ENCODE results near the gene WDR86.

Gene WDR86

GRCh38 chr7:151379193-151379520 lies 30.7 kb downstream of the WDR86 start:
- Histone ChIP-seq H3K27ac (replicated peaks) (no peak overlapping the region), H3K4me3 (replicated peaks; ENCODE audit: insufficient read depth, low read length) (no peak overlapping the region), H3K27me3 (ENCODE audit: insufficient read depth, poor library complexity, severe bottlenecking) (peaks cover 24% of the 10 kb centered on the region)
- no peak for TF ChIP-seq POLR2AphosphoS5 (IDR thresholded peaks at IDR 0.05; ENCODE audit: low read depth)
- no peak for TF ChIP-seq SPI1 (IDR thresholded peaks at IDR 0.05; ENCODE audit: borderline replicate concordance, low read depth)
- TF ChIP-seq GABPA (IDR thresholded peaks at IDR 0.05; ENCODE audit: low read depth), result no peak
- no peak for TF ChIP-seq CTCF (IDR thresholded peaks at IDR 0.05; ENCODE audit: insufficient read depth, low read length)
- no peak for DNase-seq (ENCODE audit: low read depth in 1 of 2, low spot score in 1 of 2)

- H3K4me3 ChIP-seq (replicated peaks; ENCODE audit: insufficient read depth, low read length), result no peak overlapping the region
- peaks cover 19% of the 10 kb centered on the region for H3K27me3 ChIP-seq (ENCODE audit: insufficient read depth, poor library complexity, severe bottlenecking)
- no peak overlapping the region for H3K27ac ChIP-seq (replicated peaks)
- no peak for DNase-seq (ENCODE audit: low read depth in 1 of 2, low spot score in 1 of 2)
- TF ChIP-seq GABPA (IDR thresholded peaks at IDR 0.05; ENCODE audit: low read depth) (no peak), POLR2AphosphoS5 (IDR thresholded peaks at IDR 0.05; ENCODE audit: low read depth) (no peak), REST (IDR thresholded peaks at IDR 0.05; ENCODE audit: insufficient replicate concordance, low read depth) (no peak), SPI1 (IDR thresholded peaks at IDR 0.05; ENCODE audit: borderline replicate concordance, low read depth) (no peak), CTCF (IDR thresholded peaks at IDR 0.05; ENCODE audit: insufficient read depth, low read length) (no peak)
Measured at GRCh38 chr7:151378496-151379192, 31.2 kb downstream of the WDR86 start.

- no peak for DNase-seq (ENCODE audit: low read depth in 1 of 2, low spot score in 1 of 2)
- no peak overlapping the region for H3K27ac ChIP-seq (replicated peaks)
- H3K4me3 ChIP-seq (replicated peaks; ENCODE audit: insufficient read depth, low read length), result no peak overlapping the region
- H3K27me3 ChIP-seq (ENCODE audit: insufficient read depth, poor library complexity, severe bottlenecking), result peaks cover 15% of the 10 kb centered on the region
- TF ChIP-seq SPI1 (IDR thresholded peaks at IDR 0.05; ENCODE audit: borderline replicate concordance, low read depth) (no peak), GABPA (IDR thresholded peaks at IDR 0.05; ENCODE audit: low read depth) (no peak), POLR2AphosphoS5 (IDR thresholded peaks at IDR 0.05; ENCODE audit: low read depth) (no peak)
Measured at GRCh38 chr7:151378011-151378410, 31.8 kb downstream of the WDR86 start.

- DNase-seq (ENCODE audit: low read depth in 1 of 2, low spot score in 1 of 2), result no peak
- Histone ChIP-seq H3K27ac (replicated peaks) (no peak overlapping the region), H3K4me3 (replicated peaks; ENCODE audit: insufficient read depth, low read length) (no peak overlapping the region), H3K27me3 (ENCODE audit: insufficient read depth, poor library complexity, severe bottlenecking) (peaks cover 9% of the 10 kb centered on the region)
- no peak for TF ChIP-seq SPI1 (IDR thresholded peaks at IDR 0.05; ENCODE audit: borderline replicate concordance, low read depth)
Measured at GRCh38 chr7:151377406-151377805, 32.4 kb downstream of the WDR86 start.

GRCh38 chr7:151376218-151376902 lies 33.5 kb downstream of the WDR86 start:
- Histone ChIP-seq H3K27ac (replicated peaks) (no peak overlapping the region), H3K27me3 (ENCODE audit: insufficient read depth, poor library complexity, severe bottlenecking) (no peaks in the 10 kb centered on the region), H3K4me3 (replicated peaks; ENCODE audit: insufficient read depth, low read length) (no peak overlapping the region)
- no peak for DNase-seq (ENCODE audit: low read depth in 1 of 2, low spot score in 1 of 2)
- TF ChIP-seq POLR2AphosphoS5 (IDR thresholded peaks at IDR 0.05; ENCODE audit: low read depth) (no peak), REST (IDR thresholded peaks at IDR 0.05; ENCODE audit: insufficient replicate concordance, low read depth) (no peak), GABPA (IDR thresholded peaks at IDR 0.05; ENCODE audit: low read depth) (no peak), CTCF (IDR thresholded peaks at IDR 0.05; ENCODE audit: insufficient read depth, low read length) (no peak)

All from HL-60 (cell line).